Activated CD8-positive, alpha-beta memory T cell treated with anti-CD3 and anti-CD28 coated beads for 36 hours (primary cell): ENCODE data around the gene ANKRD52. TPM values are rescaled to one million over a fixed set of nuclear protein-coding genes. Genes with fewer than 3 reads are reported as not detected.

Experiments
- CTCF ChIA-PET: fragments of 350-600 bp; sonication (Branson Sonifier 250); formaldehyde crosslinking; loops from one replicate; lab custom pipeline; 2021; ENCODE audit warnings: antibody characterized with exemption; lab: Charles Lee
- POLR2A ChIA-PET: fragments of 350-600 bp; sonication (Branson Sonifier 250); formaldehyde crosslinking; loops from one replicate; lab custom pipeline; 2021; ENCODE audit warnings: antibody characterized with exemption; lab: Charles Lee
- total RNA-seq, 2 experiments: library from RNA; stranded (reverse); gene quantifications; one replicate each; pipeline ENCODE4 v1.2.3, GENCODE V29; 2021

ANKRD52 gene
- total RNA-seq, 2 experiments from 2014 or later, result 56.4 to 56.5 TPM

GRCh38 chr12:56229082-56229481 is 29.1 kb downstream of the ANKRD52 start:
- CTCF ChIA-PET, result interaction anchor here (0.6 kb wide), 1 partner anchor 39 kb away, joined by 3 read pairs; no protein-coding TSS in a partner anchor
- POLR2A ChIA-PET, result no interaction called here

GRCh38 chr12:56224954-56225353 is 33.2 kb downstream of the ANKRD52 start:
- ChIA-PET POLR2A (no interaction called here), CTCF (interaction anchor here (1.0 to 4.3 kb wide), 2 partner anchors 36 to 247 kb away, joined by 3 to 21 read pairs; partner anchors contain the start of gene SMARCC2)

- CTCF ChIA-PET, result interaction anchor here (0.7 to 4.3 kb wide), 3 partner anchors 35 to 264 kb away, joined by 3 to 21 read pairs (median 3); partner anchors contain the start of genes GLS2 and SMARCC2
- POLR2A ChIA-PET, result interaction anchor here (0.7 kb wide), 1 partner anchor 297 kb away, joined by 5 read pairs; the partner anchor contains the start of gene PYM1
These were observed 34.0 kb downstream of the ANKRD52 start, which contains the start of gene NABP2 for GRCh38 chr12:56224102-56224701. Gene NABP2, plus strand, starts transcription at chr12:56224342. Its CDS starts 515 bp downstream, at chr12:56224857.

- POLR2A ChIA-PET, result interaction anchor here (0.7 to 2.2 kb wide), 2 partner anchors 106 to 296 kb away, joined by 5 to 11 read pairs; partner anchors contain the start of genes PYM1, RPL41 and ZC3H10
These were observed 34.5 kb downstream of the ANKRD52 start for GRCh38 chr12:56223571-56224101.

GRCh38 chr12:56222531-56222895 is 35.7 kb downstream of the ANKRD52 start:
- CTCF ChIA-PET, result interaction anchor here (1.1 to 4.3 kb wide), 10 partner anchors 15 to 95 kb away, joined by 3 to 21 read pairs (median 4); partner anchors contain the start of genes ANKRD52 and SMARCC2
- POLR2A ChIA-PET, result interaction anchor here (0.7 to 2.2 kb wide), 7 partner anchors 33 to 393 kb away, joined by 3 to 17 read pairs (median 4); partner anchors contain the start of genes ANKRD52, DNAJC14, PA2G4 and RPL41

More at GRCh38 chr12:56223571-56224101, 34.5 kb downstream of the ANKRD52 start:
- CTCF ChIA-PET, result interaction anchor here (0.7 to 4.3 kb wide), 6 partner anchors 34 to 264 kb away, joined by 3 to 21 read pairs (median 4); partner anchors contain the start of genes ANKRD52, GLS2 and SMARCC2

- POLR2A ChIA-PET, result interaction anchor here (0.7 to 2.2 kb wide), 9 partner anchors 15 to 393 kb away, joined by 3 to 17 read pairs (median 3); partner anchors contain the start of genes ANKRD52, COQ10A, DNAJC14 and PA2G4
- CTCF ChIA-PET, result interaction anchor here (0.7 to 4.3 kb wide), 12 partner anchors 14 to 102 kb away, joined by 3 to 21 read pairs (median 4); partner anchors contain the start of genes ANKRD52 and SMARCC2
These were observed 36.2 kb downstream of the ANKRD52 start, which contains the start of gene RNF41 for GRCh38 chr12:56221757-56222530. Gene RNF41, minus strand, starts transcription at chr12:56221922. Its CDS starts 7,875 bp downstream, at chr12:56214047.

- ChIA-PET POLR2A (interaction anchor here (0.7 to 2.2 kb wide), 6 partner anchors 16 to 117 kb away, joined by 3 to 17 read pairs (median 6); partner anchors contain the start of genes ANKRD52, COQ10A, PA2G4 and RPL41), CTCF (interaction anchor here (0.7 to 4.3 kb wide), 8 partner anchors 13 to 101 kb away, joined by 3 to 21 read pairs (median 6); partner anchors contain the start of genes ANKRD52 and SMARCC2)
These were observed 36.9 kb downstream of the ANKRD52 start for GRCh38 chr12:56221232-56221756.

GRCh38 chr12:56220611-56221231 is 37.5 kb downstream of the ANKRD52 start:
- CTCF ChIA-PET, result interaction anchor here (1.1 to 4.3 kb wide), 2 partner anchors 31 to 36 kb away, joined by 4 to 21 read pairs; partner anchors contain the start of gene SMARCC2
- POLR2A ChIA-PET, result interaction anchor here (0.5 to 2.1 kb wide), 3 partner anchors 31 to 1754 kb away, joined by 7 to 17 read pairs (median 8); partner anchors contain the start of genes ANKRD52 and SMARCC2

GRCh38 chr12:56219840-56220239 is 38.3 kb downstream of the ANKRD52 start:
- ChIA-PET CTCF (no interaction called here), POLR2A (no interaction called here)

GRCh38 chr12:56216461-56216860 is 41.7 kb downstream of the ANKRD52 start:
- CTCF ChIA-PET, result interaction anchor here (0.9 to 1.1 kb wide), 2 partner anchors 10 to 11 kb away, joined by 3 read pairs; no protein-coding TSS in a partner anchor
- POLR2A ChIA-PET, result no interaction called here

- ChIA-PET POLR2A (no interaction called here), CTCF (no interaction called here)
These were observed 44.3 kb downstream of the ANKRD52 start for GRCh38 chr12:56213878-56214277.

- POLR2A ChIA-PET, result no interaction called here
- CTCF ChIA-PET, result interaction anchor here (0.7 to 1.3 kb wide), 2 partner anchors 23 to 132 kb away, joined by 4 read pairs; partner anchors contain the start of gene SMARCC2
These were observed 45.8 kb downstream of the ANKRD52 start for GRCh38 chr12:56212361-56212760.

- CTCF ChIA-PET, result interaction anchor here (0.7 to 1.8 kb wide), 5 partner anchors 14 to 256 kb away, joined by 4 to 6 read pairs (median 4); partner anchors contain the start of genes RNF41 and SMARCC2
- POLR2A ChIA-PET, result no interaction called here
These were observed 50.2 kb downstream of the ANKRD52 start for GRCh38 chr12:56208006-56208405.

- CTCF ChIA-PET, result interaction anchor here (1.2 to 1.6 kb wide), 4 partner anchors 14 to 60 kb away, joined by 3 to 8 read pairs (median 4); partner anchors contain the start of genes COQ10A and SMARCC2
- POLR2A ChIA-PET, result no interaction called here
These were observed 51.6 kb downstream of the ANKRD52 start for GRCh38 chr12:56206452-56207166.

GRCh38 chr12:56205445-56205844 is 52.7 kb downstream of the ANKRD52 start:
- CTCF ChIA-PET, result interaction anchor here (1.1 to 1.9 kb wide), 5 partner anchors 11 to 259 kb away, joined by 3 to 8 read pairs (median 4); partner anchors contain the start of genes ANKRD52, SMARCC2 and ZC3H10
- POLR2A ChIA-PET, result no interaction called here

GRCh38 chr12:56204275-56204674 is 53.9 kb downstream of the ANKRD52 start:
- ChIA-PET CTCF (interaction anchor here (1.2 to 1.9 kb wide), 4 partner anchors 15 to 260 kb away, joined by 3 to 5 read pairs (median 4); partner anchors contain the start of genes SMARCC2 and ZC3H10), POLR2A (no interaction called here)
